K562 (cell line): ENCODE data around the gene IRF2BP2. TPM values are rescaled to one million over a fixed set of nuclear protein-coding genes. Genes with fewer than 3 reads are reported as not detected.

Experiments used
- ATAC-seq: fragments of 200-7000 bp; cut with Tn5 transposase; 3 replicates; pipeline ENCODE4 v1.9.1; 2020; ENCODE audit warnings: moderate library complexity
- BruUV-seq: library from RNA; stranded (reverse); fragments of 400-500 nt; replicated peaks from 2 replicates; lab custom pipeline; 2021; lab: Mats Ljungman, UMichigan
- CTCF ChIA-PET: fragments of 300-600 bp; formaldehyde crosslinking; extraction: SDS; loops from one replicate; lab custom pipeline; 2021; ENCODE audit warnings: low intra/inter-chr PET ratio; lab: Yijun Ruan, JAX
- POLR2A ChIA-PET: fragments of 300-600, 350-650 bp; sonication (Branson Sonifier 250); formaldehyde crosslinking; extraction: SDS; loops from one replicate; lab custom pipeline; 2021; ENCODE audit warnings: antibody characterized with exemption, inconsistent platforms; lab: Yijun Ruan, JAX
- DNase-seq, 4 experiments: peaks; one replicate each; pipeline versions ENCODE4 v3.0.0 to v3.0.0-alpha.2; 2011 to 2018; ENCODE audit warnings: low spot score in 3 of 4, mixed read lengths in 3 of 4; ENCODE audit errors: extremely low read depth in 1 of 4
- FAIRE-seq: peaks from 2 replicates; lab custom pipeline; 2011; peaks lifted over from hg19 to GRCh38; lab: Jason Lieb, UNC
- H2AFZ ChIP-seq: 2 replicates; pipeline ENCODE4 v1.6.0; 2011; ENCODE audit warnings: low read depth, low read length, control low read depth, inconsistent platforms
- H3K27ac ChIP-seq: fragments of 200-600 bp; 3 replicates; pipeline ENCODE4 v1.8.0; 2011; ENCODE audit warnings: low read depth, mild to moderate bottlenecking, control low read depth, inconsistent platforms, low read length, moderate library complexity, mixed read lengths; ENCODE audit errors: extremely low read depth
- H3K27me3 ChIP-seq, 2 experiments: fragments of 300-600 bp in 1 of 2; 2 replicates in 1 of 2; 3 replicates in 1 of 2; pipeline versions ENCODE4 v1.6.0 to v1.8.0; 2011; ENCODE audit warnings: inconsistent platforms in 2 of 2, low read length in 2 of 2, mild to moderate bottlenecking in 1 of 2, mixed read lengths in 1 of 2, moderate library complexity in 1 of 2; ENCODE audit not compliant: control insufficient read depth in 2 of 2, insufficient read depth in 2 of 2
- H3K36me3 ChIP-seq: fragments of 300-600 bp; 3 replicates; pipeline ENCODE4 v1.8.0; 2011; ENCODE audit warnings: mild to moderate bottlenecking, low read length, inconsistent platforms; ENCODE audit not compliant: control insufficient read depth, insufficient read depth
- H3K4me1 ChIP-seq, 2 experiments: fragments of 200-600 bp in 1 of 2; replicated peaks in 1 of 2; 2 replicates in 1 of 2; 3 replicates in 1 of 2; pipeline versions ENCODE4 v1.5.1 to v1.8.0; 2011; ENCODE audit warnings: inconsistent platforms in 2 of 2, low read length in 2 of 2, mild to moderate bottlenecking in 1 of 2, mixed read lengths in 1 of 2, moderate library complexity in 1 of 2; ENCODE audit not compliant: control insufficient read depth in 2 of 2, insufficient read depth in 2 of 2
- H3K4me2 ChIP-seq: 2 replicates; pipeline ENCODE4 v1.6.1; 2011; ENCODE audit warnings: low read length, control low read depth, inconsistent platforms, mixed read lengths; ENCODE audit not compliant: insufficient read depth
- H3K4me3 ChIP-seq: fragments of 200-600 bp; sonication (generic), shearing (Covaris generic); 2 replicates; pipeline ENCODE4 v1.5.1; 2016; ENCODE audit warnings: control low read depth, inconsistent platforms
- H3K79me2 ChIP-seq: fragments of 200-600 bp; 3 replicates; pipeline ENCODE4 v1.8.0; 2011; ENCODE audit warnings: low read length, inconsistent platforms; ENCODE audit not compliant: control insufficient read depth, insufficient read depth
- H3K9ac ChIP-seq, 2 experiments: 2 replicates each; pipeline versions ENCODE4 v1.6.0 to v1.6.1; 2011; ENCODE audit warnings: low read depth in 2 of 2, low read length in 2 of 2, control low read depth in 1 of 2, inconsistent platforms in 1 of 2, mild to moderate bottlenecking in 1 of 2, mixed read lengths in 1 of 2; ENCODE audit not compliant: insufficient read depth in 1 of 2
- H3K9me1 ChIP-seq: one replicate; pipeline ENCODE4 v1.6.0; 2011; ENCODE audit warnings: inconsistent platforms, mild to moderate bottlenecking, low read length, moderate library complexity; ENCODE audit not compliant: control insufficient read depth, insufficient read depth
- H3K9me3 ChIP-seq: replicated peaks from 2 replicates; pipeline ENCODE4 v1.5.1; 2011; ENCODE audit warnings: low read depth, low read length, inconsistent platforms; ENCODE audit not compliant: control insufficient read depth, insufficient read depth
- H4K20me1 ChIP-seq: replicated peaks from 2 replicates; pipeline ENCODE4 v1.6.1; 2011; ENCODE audit warnings: low read length, inconsistent platforms, mixed read lengths; ENCODE audit not compliant: control insufficient read depth, insufficient read depth
- CTCF ChIP-seq, 3 experiments: IDR thresholded peaks in 2 of 3; conservative IDR thresholded peaks in 1 of 3; 2 replicates each; pipeline ENCODE4 v1.5.1; 2011 to 2012; ENCODE audit warnings: low read length in 3 of 3, mild to moderate bottlenecking in 3 of 3, control low read depth in 2 of 3, improper control_type of control experiment in 1 of 3, inconsistent platforms in 1 of 3, low read depth in 1 of 3, mixed read lengths in 1 of 3, moderate library complexity in 1 of 3; ENCODE audit not compliant: insufficient read depth in 2 of 3
- E2F6 ChIP-seq, 2 experiments: IDR thresholded peaks; 2 replicates each; pipeline ENCODE4 v1.6.1; 2011; ENCODE audit warnings: borderline replicate concordance in 1 of 2, control low read depth in 1 of 2, low read depth in 1 of 2, low read length in 1 of 2, mild to moderate bottlenecking in 1 of 2, mixed read lengths in 1 of 2, moderate library complexity in 1 of 2; ENCODE audit not compliant: insufficient read depth in 1 of 2, insufficient read length in 1 of 2, poor library complexity in 1 of 2, severe bottlenecking in 1 of 2; ENCODE audit errors: extremely low read depth in 1 of 2
- EWSR1 ChIP-seq: fragments of 450-650 bp; IDR thresholded peaks from 2 replicates; pipeline ENCODE4 v1.6.1; 2018; ENCODE audit warnings: borderline replicate concordance, mild to moderate bottlenecking, low read depth, moderate library complexity; ENCODE audit not compliant: partially characterized antibody
- FOS ChIP-seq: IDR thresholded peaks from 3 replicates; pipeline ENCODE4 v1.6.1; 2011; ENCODE audit not compliant: insufficient read length; ENCODE audit errors: extremely low read depth
- GATAD2A ChIP-seq: fragments of 450-650 bp; IDR thresholded peaks from 2 replicates; pipeline ENCODE4 v1.6.1; 2017
- NR2C1 ChIP-seq, 2 experiments: fragments of 450-650 bp; IDR thresholded peaks; 2 replicates each; pipeline ENCODE4 v1.6.1; 2017; ENCODE audit warnings: mild to moderate bottlenecking in 2 of 2, antibody characterized with exemption in 1 of 2, inconsistent platforms in 1 of 2, missing compliant biosample characterization in 1 of 2, missing genetic modification characterization in 1 of 2
- NR2C2 ChIP-seq, 2 experiments: fragments of 200-800 bp in 1 of 2; sonication (Bioruptor generic) in 1 of 2; sonication (generic) in 1 of 2; formaldehyde crosslinking in 1 of 2; IDR thresholded peaks; 2 replicates each; pipeline versions ENCODE4 v1.6.1 to v1.8.0; 2016 to 2022; ENCODE audit warnings: mild to moderate bottlenecking in 1 of 2, missing compliant biosample characterization in 1 of 2, missing genetic modification characterization in 1 of 2, missing genetic modification reagents in 1 of 2
- ZKSCAN1 ChIP-seq: fragments of 150-350 bp; IDR thresholded peaks from 2 replicates; pipeline ENCODE4 v1.6.1; 2016; ENCODE audit warnings: low read depth, low read length
- ZNF280B ChIP-seq: fragments of 250-450 bp; sonication (Bioruptor Pico); IDR thresholded peaks from 2 replicates; pipeline ENCODE4 v1.5.1; 2021; ENCODE audit warnings: mild to moderate bottlenecking
- ZNF436 ChIP-seq: fragments of 250-450, 450-650 bp; sonication (Bioruptor Pico); formaldehyde crosslinking; IDR thresholded peaks from 2 replicates; pipeline ENCODE4 v1.7.0; 2020; ENCODE audit warnings: mild to moderate bottlenecking
- WGBS: fragments of 100-300 bp; shearing (Covaris generic); methylation state at CpG from one replicate; pipeline ENCODE4 v1.1.6; 2016; ENCODE audit warnings: low coverage, mixed read lengths; ENCODE audit not compliant: insufficient coverage; ENCODE audit errors: missing lambda C conversion rate; 5-methylcytosine and 5-hydroxymethylcytosine counted together
- in situ Hi-C: fragments of 300-500 bp; cut with MboI; formaldehyde crosslinking; loops from 4 replicates; pipeline ENCODE4 v1.15.0; 2018; ENCODE audit warnings: inconsistent platforms, mixed read lengths
- intact Hi-C: fragments of 100-400 bp; cut with micrococcal nuclease; formaldehyde crosslinking; loops from 2 replicates; pipeline ENCODE4 v1.14.2; 2022
- polyA plus RNA-seq, 8 experiments: library from polyadenylated mRNA; depleted of rRNA in 4 of 8; stranded (reverse) in 5 of 8; unstranded in 3 of 8; fragments of >200 nt; fragmentation: Nextera tagmentation in 2 of 8; fragmentation: Illumina TruSeq in 1 of 8; extraction: Ambion mirVana in 2 of 8; extraction: Trizol in 1 of 8; gene quantifications; 2 replicates each; pipeline versions ENCODE4 v1.2.1 to v1.2.3, GENCODE V29; 2011 to 2014; ENCODE audit warnings: inconsistent platforms in 1 of 8, missing spikeins in 1 of 8
- total RNA-seq, 7 experiments: library from RNA; depleted of rRNA in 6 of 7; stranded (reverse); fragments of >200 nt in 6 of 7; fragmentation: Illumina TruSeq in 2 of 7; extraction: Trizol in 2 of 7; gene quantifications; 2 replicates each; pipeline versions ENCODE4 v1.2.1 to v1.2.3, GENCODE V29; 2011 to 2021; ENCODE audit warnings: low replicate concordance in 1 of 7

The IRF2BP2 gene
- total and polyA plus RNA-seq, 9 of the 15 experiments (the other 6 are each of a cell fraction or from before 2014, with no cell fraction given) = 7.7 to 68.6 (median 22.1) TPM

DNA sequence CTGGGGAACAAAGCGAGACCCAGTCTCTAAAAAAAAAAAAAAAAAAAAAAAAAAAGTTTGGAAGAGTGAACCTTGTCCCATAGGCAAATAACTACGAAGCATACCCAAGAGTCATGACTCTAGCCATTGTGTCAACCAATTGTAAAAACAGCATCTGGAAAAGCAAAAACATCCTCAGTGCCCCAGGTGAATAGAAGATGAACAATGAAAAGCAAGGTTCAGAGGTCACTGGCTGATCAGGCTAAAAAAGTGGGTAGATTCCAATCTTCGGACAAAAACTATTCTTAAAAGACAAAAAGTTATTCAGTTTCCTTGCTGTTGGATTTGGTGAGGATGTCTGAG lies 11.1 kb upstream of the IRF2BP2 start:
- TF ChIP-seq NR2C1 (IDR thresholded peaks at IDR 0.05) (0 out of 2 replicates have a peak, but pooled peaks have one; percentile 41), NR2C1 (tag; IDR thresholded peaks at IDR 0.05) (no peak), ZNF436 (CRISPR knock-in tag) (no peak), FOS (no peak), CTCF (IDR thresholded peaks at IDR 0.05 in 2 of 3, conservative IDR thresholded peaks at IDR 0.05 in 1 of 3; ENCODE audit: insufficient read depth in 2 of 3, low read depth in 1 of 3, low read length in 3 of 3) (no peak), NR2C2 (CRISPR knock-in tag; IDR thresholded peaks at IDR 0.05) (no peak), NR2C2 (tag; IDR thresholded peaks at IDR 0.05) (peak; percentile 25; the same call in 1 of the 2 replicates), ZNF280B (CRISPR knock-in tag) (no peak), GATAD2A (no peak), ZKSCAN1 (no peak), E2F6 (IDR thresholded peaks at IDR 0.05; ENCODE audit: borderline replicate concordance in 1 of 2, extremely low read depth in 1 of 2, insufficient read depth in 1 of 2, insufficient read length in 1 of 2, low read depth in 1 of 2, low read length in 1 of 2, poor library complexity in 1 of 2, severe bottlenecking in 1 of 2) (no peak), EWSR1 (no peak)
- no peak for FAIRE-seq
- ATAC-seq = no peak
- Histone ChIP-seq H3K9me3 (no peaks in the 10 kb centered on the region), H3K27ac (no peak overlapping the region), H3K9ac (no peak overlapping the region), H2AFZ (no peak overlapping the region), H3K79me2 (no peaks in the 10 kb centered on the region), H4K20me1 (no peaks in the 10 kb centered on the region), H3K36me3 (no peaks in the 10 kb centered on the region), H3K9me1 (no peaks in the 10 kb centered on the region), H3K4me2 (no peak overlapping the region), H3K27me3 (no peaks in the 10 kb centered on the region), H3K4me3 (no peak overlapping the region), H3K4me1 (peaks cover 0 to 14% of the 10 kb centered on the region in 2 experiments; a peak in 2 of 5 replicates)
- DNase-seq = no peak
- CTCF ChIA-PET = interaction anchor here (0.7 kb wide), 1 partner anchor 296 kb away, joined by 3 read pairs; no protein-coding TSS in a partner anchor
- 92% methylated on average over 3 of the region's 3 CpGs for WGBS
- in situ Hi-C loops (no loop called here), intact Hi-C loops (no loop called here)
- BruUV-seq = no TSS peak
- POLR2A ChIA-PET = interaction anchor here (0.6 to 9.9 kb wide), 3 partner anchors 8 to 632 kb away, joined by 3 to 59 read pairs (median 3); no protein-coding TSS in a partner anchor
